Mammary epithelial cell (primary cell): ENCODE measurements around the gene INPP4A.
"Not testable (repeated sequence)": the region's sequence is repeated elsewhere in the genome, so short reads cannot be mapped to it uniquely, and the experiment has no call there.

ENCODE experiments used
- EZH2 ChIP-seq: IDR thresholded peaks from 2 replicates; pipeline ENCODE4 v1.6.1; 2012; ENCODE audit warnings: low read length, inconsistent platforms, borderline replicate concordance
- TF ChIP-seq, protein P1 (sequence below), 2 donors: IDR thresholded peaks in 1 of 2; conservative IDR thresholded peaks in 1 of 2; 2 replicates each; pipeline ENCODE4 v1.5.1; 2011 to 2012; ENCODE audit warnings: inconsistent platforms in 2 of 2, low read length in 2 of 2, mild to moderate bottlenecking in 2 of 2, control low read depth in 1 of 2, low read depth in 1 of 2; ENCODE audit not compliant: insufficient read depth in 1 of 2; ENCODE audit errors: extremely low read depth in 1 of 2

DNA sequence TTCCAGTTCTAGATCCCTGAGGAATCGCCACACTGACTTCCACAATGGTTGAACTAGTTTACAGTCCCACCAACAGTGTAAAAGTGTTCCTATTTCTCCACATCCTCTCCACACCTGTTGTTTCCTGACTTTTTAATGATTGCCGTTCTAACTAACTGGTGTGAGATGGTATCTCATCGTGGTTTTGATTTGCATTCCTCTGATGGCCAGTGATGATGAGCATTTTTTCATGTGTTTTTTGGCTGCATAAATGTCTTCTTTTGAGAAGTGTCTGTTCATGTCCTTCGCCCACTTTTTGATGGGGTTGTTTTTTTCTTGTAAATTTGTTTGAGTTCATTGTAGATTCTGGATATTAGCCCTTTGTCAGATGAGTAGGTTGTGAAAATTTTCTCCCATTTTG is 150.0 kb downstream of the INPP4A start:
- TF ChIP-seq, protein P1, sequence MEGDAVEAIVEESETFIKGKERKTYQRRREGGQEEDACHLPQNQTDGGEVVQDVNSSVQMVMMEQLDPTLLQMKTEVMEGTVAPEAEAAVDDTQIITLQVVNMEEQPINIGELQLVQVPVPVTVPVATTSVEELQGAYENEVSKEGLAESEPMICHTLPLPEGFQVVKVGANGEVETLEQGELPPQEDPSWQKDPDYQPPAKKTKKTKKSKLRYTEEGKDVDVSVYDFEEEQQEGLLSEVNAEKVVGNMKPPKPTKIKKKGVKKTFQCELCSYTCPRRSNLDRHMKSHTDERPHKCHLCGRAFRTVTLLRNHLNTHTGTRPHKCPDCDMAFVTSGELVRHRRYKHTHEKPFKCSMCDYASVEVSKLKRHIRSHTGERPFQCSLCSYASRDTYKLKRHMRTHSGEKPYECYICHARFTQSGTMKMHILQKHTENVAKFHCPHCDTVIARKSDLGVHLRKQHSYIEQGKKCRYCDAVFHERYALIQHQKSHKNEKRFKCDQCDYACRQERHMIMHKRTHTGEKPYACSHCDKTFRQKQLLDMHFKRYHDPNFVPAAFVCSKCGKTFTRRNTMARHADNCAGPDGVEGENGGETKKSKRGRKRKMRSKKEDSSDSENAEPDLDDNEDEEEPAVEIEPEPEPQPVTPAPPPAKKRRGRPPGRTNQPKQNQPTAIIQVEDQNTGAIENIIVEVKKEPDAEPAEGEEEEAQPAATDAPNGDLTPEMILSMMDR (conservative IDR thresholded peaks at IDR 0.05 in 1 of 2, IDR thresholded peaks at IDR 0.05 in 1 of 2; ENCODE audit: extremely low read depth in 1 of 2, insufficient read depth in 1 of 2, low read depth in 1 of 2, low read length in 2 of 2): not testable (repeated sequence)
- not testable (repeated sequence) for TF ChIP-seq EZH2
